ENCODE measurements around the gene SIDT2.

SIDT2 gene

GRCh38 chr11:117219995-117220394 is 41.5 kb downstream of the SIDT2 start:
- H3K4me3 ChIP-seq (ENCODE audit: low read depth, low read length): no peak overlapping the region
- TF ChIP-seq CTCF (IDR thresholded peaks at IDR 0.05; ENCODE audit: low read depth, low read length): no peak
- in situ Hi-C loops (cut with HindIII; ENCODE audit: low sequenced_read_pairs): no loop called here
- DNase-seq (ENCODE audit: low read depth, low spot score): no peak

GRCh38 chr11:117220568-117220967 is 42.0 kb downstream of the SIDT2 start:
- no peak for TF ChIP-seq CTCF (IDR thresholded peaks at IDR 0.05; ENCODE audit: low read depth, low read length)
- no peak for DNase-seq (ENCODE audit: low read depth, low spot score)
- H3K4me3 ChIP-seq (ENCODE audit: low read depth, low read length): no peak overlapping the region
- in situ Hi-C loops (cut with HindIII; ENCODE audit: low sequenced_read_pairs): no loop called here

- no peak overlapping the region for H3K4me3 ChIP-seq (ENCODE audit: low read depth, low read length)
- no peak for DNase-seq (ENCODE audit: low read depth, low spot score)
- in situ Hi-C loops (cut with HindIII; ENCODE audit: low sequenced_read_pairs): no loop called here
- TF ChIP-seq CTCF (IDR thresholded peaks at IDR 0.05; ENCODE audit: low read depth, low read length): no peak
Observed at GRCh38 chr11:117220999-117221774, 42.6 kb downstream of the SIDT2 start.

GRCh38 chr11:117221775-117222517 is 43.4 kb downstream of the SIDT2 start:
- no peak overlapping the region for H3K4me3 ChIP-seq (ENCODE audit: low read depth, low read length)
- in situ Hi-C loops (cut with HindIII; ENCODE audit: low sequenced_read_pairs): no loop called here
- DNase-seq (ENCODE audit: low read depth, low spot score): peak; percentile 66
- TF ChIP-seq CTCF (IDR thresholded peaks at IDR 0.05; ENCODE audit: low read depth, low read length): peak; percentile 17

- H3K4me3 ChIP-seq (ENCODE audit: low read depth, low read length): no peak overlapping the region
- in situ Hi-C loops (cut with HindIII; ENCODE audit: low sequenced_read_pairs): no loop called here
- no peak for TF ChIP-seq CTCF (IDR thresholded peaks at IDR 0.05; ENCODE audit: low read depth, low read length)
- no peak for DNase-seq (ENCODE audit: low read depth, low spot score)
Observed at GRCh38 chr11:117222991-117223740, 44.6 kb downstream of the SIDT2 start.

All from astrocyte of the spinal cord (primary cell).